GM19238 (cell line): ENCODE measurements around the gene C1QTNF8.

Experiments used
- DNase-seq: peaks from one replicate; pipeline ENCODE4 v3.0.0; 2011; ENCODE audit warnings: low spot score; ENCODE audit not compliant: insufficient read length

C1QTNF8 gene, protein sequence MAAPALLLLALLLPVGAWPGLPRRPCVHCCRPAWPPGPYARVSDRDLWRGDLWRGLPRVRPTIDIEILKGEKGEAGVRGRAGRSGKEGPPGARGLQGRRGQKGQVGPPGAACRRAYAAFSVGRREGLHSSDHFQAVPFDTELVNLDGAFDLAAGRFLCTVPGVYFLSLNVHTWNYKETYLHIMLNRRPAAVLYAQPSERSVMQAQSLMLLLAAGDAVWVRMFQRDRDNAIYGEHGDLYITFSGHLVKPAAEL

GRCh38 chr16:1096169-1097082 is at the start of gene C1QTNF8:
Gene C1QTNF8, minus strand, starts transcription at chr16:1096244. Its CDS starts 1,322 bp downstream, at chr16:1094922.
- no peak for DNase-seq

DNA sequence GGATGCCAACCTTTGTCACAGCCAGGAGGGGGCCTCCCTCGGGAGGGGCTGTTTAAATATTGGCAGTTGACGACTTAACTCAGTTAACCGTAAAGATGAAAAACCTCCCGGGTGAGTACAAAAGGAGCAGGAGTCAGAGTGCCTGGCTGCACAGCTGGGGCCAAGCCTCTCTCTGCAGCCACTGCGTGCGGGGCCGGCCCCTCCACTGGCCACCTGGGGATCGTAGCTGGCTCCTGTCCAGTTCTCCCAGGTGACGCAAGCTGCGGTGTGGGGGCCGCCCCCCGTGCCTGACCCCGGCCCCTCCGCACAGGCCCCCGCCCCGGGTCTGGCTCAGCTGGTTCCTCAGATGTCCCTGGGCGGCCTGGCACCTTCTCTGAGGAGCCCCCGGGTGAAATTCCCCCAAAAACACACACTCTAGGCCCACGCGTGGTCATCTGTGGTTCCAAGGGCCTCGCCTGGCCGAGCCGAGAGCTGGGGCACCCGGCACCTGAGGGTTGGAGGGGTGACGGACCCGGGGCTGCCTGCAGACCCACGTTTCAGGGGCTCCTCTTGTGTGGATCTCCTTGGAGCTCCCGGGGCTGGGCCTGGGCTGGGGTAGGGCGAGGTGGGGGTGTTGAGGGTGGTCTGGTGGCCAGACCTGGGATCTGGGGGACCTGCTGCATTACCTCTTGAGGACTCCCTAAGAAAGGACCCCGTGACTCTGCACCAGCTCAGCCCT is 49.5 kb upstream of the C1QTNF8 start:
- no peak for DNase-seq

DNA sequence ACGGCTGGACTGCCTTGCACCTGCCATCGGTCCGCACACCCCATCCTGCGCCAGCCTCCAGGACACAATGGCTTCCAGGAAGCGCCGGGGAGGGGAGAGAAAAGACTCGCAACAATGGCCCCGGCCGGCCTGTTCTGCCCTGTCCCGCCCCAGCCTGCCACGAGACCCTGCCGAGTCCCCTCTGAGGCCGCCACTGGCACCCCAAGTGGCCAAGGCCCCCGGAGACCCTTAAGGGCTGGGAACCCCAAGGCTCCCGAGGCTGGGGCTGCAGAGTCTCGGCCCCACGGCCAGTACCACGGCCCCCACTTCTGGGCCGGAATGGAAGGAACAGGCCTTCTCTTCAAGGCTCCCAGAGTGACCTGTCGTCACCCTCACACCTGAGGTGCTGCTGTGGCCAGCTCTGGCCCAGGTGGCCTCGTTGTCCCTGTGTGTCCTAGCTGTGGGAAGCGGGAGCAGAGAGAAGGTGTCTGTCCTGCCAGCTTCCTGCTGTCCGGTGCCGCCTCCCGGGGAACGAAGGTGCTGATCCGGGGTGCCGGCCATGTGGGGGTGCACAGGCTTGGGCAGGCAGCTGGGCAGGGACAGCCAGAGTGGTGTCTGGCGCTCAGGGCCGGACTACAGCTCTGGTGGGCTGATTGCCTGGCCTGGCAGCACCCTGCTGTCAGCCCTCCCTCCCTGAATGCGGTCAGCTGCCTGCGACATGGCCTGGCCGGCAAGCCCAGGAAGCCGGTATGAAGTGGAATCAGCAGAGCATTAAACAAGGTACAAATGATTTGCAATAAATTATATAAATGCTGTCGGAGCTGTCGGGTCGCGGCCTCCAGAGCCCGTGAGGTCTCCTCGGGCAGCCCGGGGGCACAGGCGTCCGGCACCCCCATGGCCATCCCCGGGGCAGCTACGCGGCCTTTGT is 48.7 kb upstream of the C1QTNF8 start:
- DNase-seq = no peak

- no peak for DNase-seq
Observed at GRCh38 chr16:1143761-1144450, 47.9 kb upstream of the C1QTNF8 start.

DNA sequence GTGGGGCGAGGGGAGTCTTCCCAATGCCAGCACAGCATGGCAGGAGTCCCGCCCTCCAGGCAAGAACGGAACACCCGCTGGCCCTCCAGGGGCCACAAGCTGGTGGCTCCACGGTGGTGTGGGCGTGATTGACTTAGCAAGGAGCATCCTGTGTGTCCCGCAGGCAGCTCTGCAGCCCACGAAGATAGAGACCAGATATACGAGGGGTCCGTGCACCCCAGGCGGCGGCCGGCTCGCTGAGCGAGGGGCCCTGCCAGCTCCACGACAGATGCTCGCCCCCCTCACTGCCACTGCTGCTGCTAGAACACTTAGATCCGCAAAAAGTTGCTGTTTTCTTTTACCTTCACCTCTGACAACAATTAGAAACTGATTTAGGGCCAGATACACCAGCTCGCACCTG is 46.9 kb upstream of the C1QTNF8 start:
- DNase-seq = no peak

- no peak for DNase-seq
Observed at GRCh38 chr16:1141716-1142115, 45.7 kb upstream of the C1QTNF8 start.

DNA sequence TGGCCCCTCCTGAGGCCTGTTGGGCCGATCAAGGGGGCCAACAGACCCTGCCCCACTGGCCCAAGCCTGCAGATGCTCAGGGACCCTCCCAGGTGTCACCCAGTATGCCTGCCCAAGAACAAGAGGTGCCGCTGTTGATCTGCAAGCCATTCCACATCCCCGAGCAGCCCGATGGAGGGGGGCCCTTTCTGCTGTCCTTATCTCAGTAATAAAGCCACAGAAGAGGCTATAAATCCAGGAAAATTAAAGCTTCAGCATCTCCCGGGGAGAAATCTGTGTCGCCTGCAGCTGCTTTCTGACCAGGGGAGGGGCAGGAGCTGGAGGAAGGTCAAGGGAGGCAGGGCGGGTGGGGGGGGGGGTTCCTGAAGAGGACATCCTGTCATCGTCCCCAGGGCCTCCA is 45.1 kb upstream of the C1QTNF8 start:
- DNase-seq = no peak

DNA sequence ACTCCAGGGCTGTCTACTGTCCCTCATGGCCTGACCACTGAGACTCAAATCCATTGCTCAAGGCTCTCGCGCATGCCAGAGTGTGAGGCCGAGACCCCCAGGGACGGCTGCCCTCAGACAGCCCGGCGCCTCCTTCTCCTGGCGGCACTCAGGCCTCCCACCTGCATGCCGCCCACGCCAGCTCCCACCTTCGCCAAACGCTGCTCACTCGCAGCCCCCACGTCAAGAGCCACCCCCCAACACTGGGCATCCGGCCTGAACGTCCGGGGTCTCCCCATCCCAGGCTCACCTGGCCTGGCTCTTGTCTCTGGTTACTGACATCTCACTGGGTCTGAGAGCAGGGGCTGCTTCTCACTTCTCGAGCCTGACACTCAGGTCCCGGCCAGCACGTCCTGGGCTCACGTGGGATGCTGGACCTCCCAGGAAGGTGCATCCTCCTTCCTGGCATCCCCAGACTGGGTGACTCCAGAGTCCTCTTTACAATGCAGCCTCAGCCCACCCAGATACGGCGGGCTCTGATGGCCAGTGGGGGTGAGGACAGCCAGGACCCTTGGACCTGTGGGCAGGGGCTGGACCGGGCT is 44.6 kb upstream of the C1QTNF8 start:
- DNase-seq = no peak

DNA sequence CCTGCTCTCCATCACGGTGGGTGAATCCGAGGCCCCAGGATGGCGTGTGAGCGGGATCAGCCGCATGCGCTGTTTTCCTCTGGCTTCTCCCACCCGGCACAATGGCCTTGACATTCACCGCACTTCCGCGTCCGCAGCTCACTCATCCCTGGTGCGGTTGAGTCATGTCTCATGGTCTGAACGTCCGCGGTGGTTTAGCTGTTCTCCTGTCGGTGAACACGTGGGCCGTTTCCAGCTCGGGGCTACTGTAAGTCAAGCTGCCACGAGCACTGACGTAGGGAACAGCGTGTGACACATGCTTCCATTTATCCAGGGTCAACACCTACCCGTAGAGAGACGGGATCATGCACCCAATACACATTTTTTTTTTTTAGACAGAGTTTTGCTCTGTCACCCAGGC is 41.6 kb upstream of the C1QTNF8 start:
- DNase-seq = no peak

GRCh38 chr16:1135459-1135825 is 39.4 kb upstream of the C1QTNF8 start:
- DNase-seq = no peak

- DNase-seq = no peak
Observed at GRCh38 chr16:1134776-1135458, 38.9 kb upstream of the C1QTNF8 start.

DNA sequence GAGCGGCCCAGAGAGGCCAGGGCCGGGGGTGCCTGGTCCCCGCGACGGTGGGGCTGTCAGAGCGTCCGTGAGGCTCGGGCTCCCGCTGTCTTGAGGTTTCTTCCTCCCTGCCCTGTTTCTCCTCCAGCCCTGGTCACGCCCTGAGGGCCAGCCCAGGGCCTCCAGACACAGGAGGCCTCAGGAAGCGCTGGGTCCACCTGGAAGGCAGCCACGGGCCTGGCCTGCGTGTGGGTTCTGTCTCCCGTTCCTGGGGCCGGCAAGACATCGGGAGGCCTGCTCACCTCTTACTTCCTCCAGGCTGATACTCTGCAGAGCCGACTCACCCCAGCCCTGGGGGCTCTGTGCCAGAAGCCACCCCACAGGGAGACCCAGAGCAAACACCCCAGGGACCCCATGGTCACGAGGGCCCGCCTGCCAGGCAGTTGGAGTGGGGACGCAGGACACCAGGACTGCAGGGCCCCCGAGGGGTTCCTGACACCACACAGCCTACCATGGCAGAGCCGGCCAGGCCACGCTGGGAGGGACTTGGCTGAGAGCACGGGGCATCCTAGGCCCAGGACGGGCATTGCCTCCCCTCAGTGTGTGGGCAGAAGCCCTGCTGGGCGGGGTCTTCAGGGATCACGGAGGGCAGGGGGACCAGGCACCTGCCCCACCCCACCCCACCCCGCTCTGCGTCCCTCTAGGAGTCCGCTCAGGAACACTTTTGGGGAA is 37.9 kb upstream of the C1QTNF8 start:
- no peak for DNase-seq

DNA sequence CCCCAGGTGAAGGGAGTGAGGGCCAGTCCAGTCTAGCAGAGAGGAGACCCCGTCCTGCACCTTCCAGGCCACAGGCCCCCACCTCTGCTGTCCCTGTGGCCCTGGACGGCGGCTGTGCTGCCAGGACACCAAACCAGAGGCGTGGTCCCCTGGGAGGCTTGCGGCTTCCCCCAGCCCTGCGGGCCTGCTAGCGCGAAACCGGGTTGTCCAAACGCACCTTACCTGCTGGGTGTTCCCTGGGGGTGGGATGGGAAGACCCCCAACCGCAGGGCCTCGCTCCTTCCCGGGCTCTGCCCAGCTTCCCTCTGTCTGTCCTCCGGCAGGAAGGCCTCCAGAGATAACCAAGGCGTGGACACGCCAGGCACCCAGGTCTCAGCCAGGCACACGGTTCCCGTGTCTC is 37.2 kb upstream of the C1QTNF8 start:
- no peak for DNase-seq

DNA sequence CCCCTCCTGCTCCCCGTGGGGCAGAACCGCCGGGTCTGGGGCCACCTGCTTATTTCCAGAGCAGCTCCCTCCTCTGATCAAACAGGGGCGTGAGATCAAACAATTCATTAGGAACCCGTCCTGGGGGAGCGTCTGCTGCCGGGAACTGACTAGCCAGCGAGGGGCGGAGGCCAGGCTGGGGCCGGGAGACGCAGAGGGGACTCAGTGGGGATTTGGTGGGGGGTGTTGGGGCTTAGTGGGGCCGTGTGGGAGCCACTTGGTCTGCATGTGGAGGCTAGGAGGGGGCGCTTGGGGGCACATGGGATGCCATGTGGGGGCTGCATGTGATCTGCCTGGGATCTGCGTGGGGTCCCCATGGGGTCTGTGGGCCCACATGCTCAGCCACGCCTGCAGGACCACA is 36.4 kb upstream of the C1QTNF8 start:
- DNase-seq = no peak

DNA sequence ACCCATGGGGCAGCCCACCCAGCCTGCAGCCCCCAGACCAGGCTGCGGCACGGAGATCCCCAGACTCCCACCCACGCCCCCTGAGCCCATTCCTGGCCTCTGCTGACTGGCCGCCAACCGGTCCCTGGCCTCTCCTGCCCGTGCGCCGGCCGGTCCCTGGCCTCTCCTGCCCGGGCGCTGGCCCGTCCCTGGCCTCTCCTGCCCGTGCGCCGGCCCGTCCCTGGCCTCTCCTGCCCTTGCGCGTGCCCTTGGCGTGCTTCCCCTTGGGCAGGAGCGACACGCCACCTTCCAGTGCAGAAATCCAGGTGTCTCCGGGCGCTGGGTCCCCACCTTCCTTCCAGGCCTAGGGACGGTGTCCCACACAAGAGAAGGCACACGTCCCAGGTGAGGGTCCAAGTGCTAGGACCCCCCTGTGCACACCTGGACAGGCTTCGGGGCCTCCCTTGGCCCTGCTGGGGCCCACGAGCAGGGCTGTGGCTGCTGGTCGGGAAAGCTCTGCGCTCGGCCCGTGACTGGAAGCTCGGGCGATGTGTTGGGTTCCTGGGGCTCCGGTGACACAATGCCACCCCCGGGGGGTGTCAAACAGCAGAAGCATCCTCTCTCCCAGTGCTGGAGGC is 35.4 kb upstream of the C1QTNF8 start:
- no peak for DNase-seq

- no peak for DNase-seq
Observed at GRCh38 chr16:1130382-1130781, 34.3 kb upstream of the C1QTNF8 start.

- no peak for DNase-seq
Observed at GRCh38 chr16:1129106-1129960, 33.3 kb upstream of the C1QTNF8 start.
